HG02981 (cell line): ENCODE results near the gene SESN1.
A peak's percentile ranks its signal among the peaks of the same experiment; 100 is the strongest.

Experiments
- ATAC-seq: cut with Tn5 transposase; IDR thresholded peaks from one replicate; pipeline ENCODE4 v1.9.1; 2021; ENCODE audit warnings: mild to moderate bottlenecking, moderate library complexity; ENCODE audit not compliant: unreplicated experiment

Gene SESN1

DNA sequence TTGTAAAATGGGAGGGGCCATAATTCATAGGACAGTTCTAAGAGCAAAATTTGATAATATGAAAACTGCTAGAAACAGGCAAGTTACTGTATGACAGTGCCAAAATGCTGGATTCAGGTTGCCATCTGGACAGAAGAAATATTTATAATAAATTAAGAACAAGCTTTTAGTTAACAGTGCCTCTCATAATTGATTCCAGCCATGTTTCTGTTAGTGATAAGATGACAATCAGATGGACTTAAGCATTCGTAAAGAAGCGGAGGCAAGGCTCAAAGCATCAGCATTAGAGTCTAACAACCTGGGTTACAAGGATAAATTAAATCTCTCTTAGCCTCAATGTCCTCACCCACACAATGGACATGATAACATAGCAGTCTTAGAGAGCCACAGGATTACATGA lies 61.0 kb downstream of the SESN1 start:
- ATAC-seq: no peak

DNA sequence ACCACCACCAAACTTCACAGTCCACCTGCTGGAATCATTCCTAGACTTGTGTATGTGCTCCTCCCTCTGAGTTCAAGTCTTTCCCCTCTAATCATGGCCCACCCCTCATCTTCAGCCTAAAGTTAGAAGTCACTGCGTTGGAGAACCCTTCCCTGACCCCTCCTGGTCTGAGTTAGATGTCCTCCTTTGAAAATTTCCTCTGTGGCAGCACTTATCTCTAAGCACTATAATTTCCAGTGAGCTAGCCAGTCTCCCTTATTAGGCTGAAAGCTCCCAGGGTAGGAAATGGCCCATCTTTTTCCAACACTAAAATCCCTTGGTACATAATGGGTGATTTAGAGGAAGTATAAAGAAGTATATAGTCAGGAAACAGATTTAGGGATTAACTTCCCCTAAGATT lies 63.2 kb downstream of the SESN1 start:
- ATAC-seq: no peak

DNA sequence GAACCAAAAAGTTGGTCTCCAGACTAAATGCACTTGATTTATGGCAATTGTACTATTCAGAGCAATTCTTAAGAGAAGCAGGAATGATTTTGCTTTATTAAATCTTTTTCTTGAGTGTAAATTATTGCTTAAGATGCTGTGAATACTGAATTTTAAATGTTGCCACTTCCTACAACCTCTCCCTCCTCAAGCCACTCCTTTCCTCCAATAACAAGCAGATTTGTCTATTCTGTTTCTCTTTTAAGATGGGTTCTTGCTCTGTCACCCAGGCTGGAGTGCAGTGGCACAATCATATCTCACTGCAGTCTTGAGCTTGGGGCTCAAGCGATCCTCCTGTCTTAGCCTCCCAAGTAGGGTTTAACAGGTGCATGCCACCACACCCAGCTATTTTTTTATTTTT lies 65.3 kb downstream of the SESN1 start:
- ATAC-seq: no peak

DNA sequence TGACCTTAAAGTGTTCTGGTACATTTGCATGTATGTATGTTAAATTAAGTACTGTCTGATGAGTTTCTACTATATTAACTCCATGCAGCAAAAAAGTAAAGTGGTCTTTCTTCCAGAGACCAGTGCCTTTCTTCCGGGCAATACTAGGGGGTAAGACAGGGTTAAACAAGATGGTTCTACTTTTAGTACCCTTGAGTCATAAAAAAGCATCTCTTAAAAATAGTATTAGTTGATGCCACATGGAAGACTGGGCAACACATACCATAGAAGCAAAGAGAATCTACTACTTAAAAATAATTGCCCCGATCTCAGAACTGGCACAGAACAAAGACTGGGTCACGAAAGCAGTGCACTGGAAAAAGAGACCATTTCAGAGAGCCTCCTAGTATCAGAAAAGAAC lies 66.2 kb downstream of the SESN1 start:
- ATAC-seq: no peak

DNA sequence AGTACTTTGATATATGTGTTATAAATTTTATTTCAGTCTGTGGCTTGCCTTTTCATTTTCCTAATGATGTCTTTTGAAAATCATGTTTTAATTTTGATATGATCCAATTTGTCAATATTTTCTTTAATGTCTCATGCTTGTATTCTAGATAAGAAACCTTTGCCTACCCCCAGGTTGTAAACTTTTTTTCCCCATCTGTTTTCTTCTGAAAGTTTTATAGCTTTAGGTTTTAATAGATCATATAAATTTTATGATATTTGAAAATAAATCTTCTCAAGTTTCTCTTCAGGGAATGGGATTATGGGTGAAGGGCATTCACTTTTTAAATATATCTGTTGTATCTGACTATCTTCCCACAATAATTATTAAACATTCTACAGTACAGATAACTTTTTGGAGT lies 66.7 kb downstream of the SESN1 start:
- no peak for ATAC-seq

DNA sequence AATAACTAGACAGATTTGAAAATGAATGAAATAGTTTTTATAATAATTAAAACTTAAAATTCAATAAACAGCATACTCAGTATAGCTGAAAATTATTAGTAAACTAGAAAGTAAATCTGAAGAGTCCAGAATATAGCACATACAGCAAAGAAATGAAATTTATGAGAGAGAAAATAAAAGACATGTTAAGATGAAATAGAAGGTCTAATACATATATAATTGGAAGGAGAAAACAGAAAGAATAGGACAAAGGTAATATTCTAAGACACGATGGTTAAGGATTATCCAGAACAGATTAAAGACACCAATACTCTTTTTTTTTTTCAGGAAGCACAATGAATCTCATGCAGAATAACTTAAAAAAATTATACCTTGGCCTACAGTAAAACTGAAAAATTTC lies 69.0 kb downstream of the SESN1 start:
- ATAC-seq: no peak

DNA sequence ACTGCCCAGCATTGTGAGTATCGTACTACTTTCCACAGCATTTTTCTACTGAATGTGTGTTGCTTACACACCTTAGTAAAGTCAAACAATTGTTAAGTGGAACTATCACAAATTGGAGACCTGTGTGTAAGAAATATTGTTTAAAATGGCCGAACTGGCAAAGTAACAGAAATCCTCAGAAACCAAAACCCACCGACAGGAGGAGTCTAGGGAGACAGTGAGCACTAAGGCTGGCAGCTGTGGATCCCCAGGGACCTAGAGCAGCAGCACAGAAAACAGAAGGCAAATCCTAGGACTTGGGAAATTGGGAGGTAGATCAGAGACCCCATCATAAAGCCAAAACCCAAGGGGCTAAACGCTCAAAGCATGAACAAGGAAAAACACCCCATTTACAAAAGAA lies 69.9 kb downstream of the SESN1 start:
- ATAC-seq: no peak

DNA sequence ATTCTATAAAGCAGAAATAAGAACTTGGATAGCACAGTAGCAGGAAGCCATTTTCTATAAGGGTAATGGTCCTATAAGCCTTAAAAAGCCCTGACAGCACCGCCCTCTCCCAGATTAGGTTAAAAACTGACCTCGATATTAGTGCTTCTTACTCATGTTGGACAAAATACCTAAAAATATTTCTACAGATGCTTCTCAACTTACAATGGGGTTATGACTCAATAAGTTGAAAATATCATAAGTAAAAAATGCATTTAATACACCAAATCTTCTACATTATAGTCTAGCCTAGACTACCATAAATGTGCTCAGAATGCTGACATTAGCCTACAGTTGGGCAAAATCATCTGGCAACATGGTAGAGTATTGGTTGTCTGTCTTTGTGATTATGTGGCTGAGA lies 70.3 kb downstream of the SESN1 start:
- ATAC-seq: no peak

DNA sequence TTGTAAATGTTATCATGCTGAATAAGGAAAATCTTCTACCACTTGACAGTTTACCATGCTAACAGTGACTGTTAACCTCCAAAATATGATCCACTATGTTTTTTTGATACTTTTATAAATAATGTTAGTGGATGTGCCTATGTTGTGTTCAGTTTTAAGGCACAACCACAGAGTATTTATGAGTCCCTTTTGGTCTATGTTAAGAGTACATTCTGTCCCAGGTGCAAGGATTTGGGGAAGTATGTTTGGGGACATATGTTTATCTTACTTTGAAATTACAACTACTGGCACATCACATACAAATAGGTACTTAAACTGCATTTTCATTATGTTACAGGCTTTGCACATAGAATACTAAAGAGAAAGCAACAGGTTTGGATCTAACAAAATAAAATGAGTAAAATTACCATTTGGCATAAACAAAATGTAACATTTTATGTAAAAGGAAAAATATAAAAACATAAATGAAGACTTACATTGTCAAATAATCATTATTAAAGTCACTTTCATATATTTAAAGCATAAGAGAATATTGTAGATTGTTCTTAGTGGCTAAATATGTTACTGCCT lies 71.2 kb downstream of the SESN1 start:
- no peak for ATAC-seq

DNA sequence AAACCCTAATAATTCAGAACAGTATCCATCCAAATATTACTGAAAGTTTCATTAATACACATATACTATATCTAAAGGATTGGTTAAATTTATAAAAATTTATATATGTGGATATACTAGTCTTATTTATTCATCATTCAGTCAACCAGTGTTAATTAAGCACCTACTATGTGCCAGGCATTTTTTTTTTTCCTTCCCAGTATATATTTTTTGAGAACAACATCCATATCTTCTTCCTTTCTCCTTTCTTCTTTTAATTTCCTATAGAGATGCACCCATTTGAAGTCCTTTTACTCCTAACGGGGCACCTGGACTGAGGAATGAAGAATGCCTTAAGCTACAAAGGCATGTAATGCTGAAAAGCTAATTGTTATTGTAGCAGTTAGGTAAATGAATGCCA lies 72.8 kb downstream of the SESN1 start:
- no peak for ATAC-seq

DNA sequence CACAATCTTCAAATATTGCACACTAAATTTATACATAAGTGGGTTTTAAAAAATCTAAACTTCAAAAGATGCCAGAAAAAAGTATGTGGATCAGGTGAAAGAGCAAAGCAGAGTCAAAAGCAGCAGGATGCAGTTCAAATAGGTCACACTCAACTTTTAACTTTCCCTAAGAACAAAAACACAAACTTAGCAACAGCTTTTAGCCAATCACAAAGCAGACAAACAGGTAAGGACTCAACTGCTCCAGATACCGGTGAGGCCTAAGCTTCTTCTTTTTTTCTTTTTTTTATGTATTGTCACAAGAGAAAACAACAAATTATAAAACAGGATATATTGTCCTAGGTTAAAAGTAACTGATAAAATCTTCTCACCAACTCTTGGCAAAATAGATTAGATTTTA lies 74.7 kb downstream of the SESN1 start:
- no peak for ATAC-seq

DNA sequence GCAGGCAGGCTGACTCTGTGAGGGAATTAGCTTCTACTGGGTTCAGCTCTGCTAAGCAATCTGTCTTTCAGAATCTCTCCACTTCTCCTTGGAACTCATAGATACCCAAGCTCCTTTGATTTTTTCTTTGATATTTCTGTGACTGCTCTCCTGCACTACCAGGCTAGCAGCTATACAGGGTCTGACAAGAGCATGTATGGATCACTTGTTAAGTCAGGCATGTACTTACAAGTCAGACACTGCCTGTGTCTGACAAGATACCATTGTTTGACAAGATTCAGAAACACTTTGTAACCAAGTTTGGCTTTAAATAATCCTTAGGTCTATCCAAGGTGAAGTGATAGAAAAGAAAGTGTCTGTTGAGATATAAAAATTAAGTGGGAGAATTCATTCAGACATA lies 79.5 kb downstream of the SESN1 start:
- ATAC-seq: no peak

DNA sequence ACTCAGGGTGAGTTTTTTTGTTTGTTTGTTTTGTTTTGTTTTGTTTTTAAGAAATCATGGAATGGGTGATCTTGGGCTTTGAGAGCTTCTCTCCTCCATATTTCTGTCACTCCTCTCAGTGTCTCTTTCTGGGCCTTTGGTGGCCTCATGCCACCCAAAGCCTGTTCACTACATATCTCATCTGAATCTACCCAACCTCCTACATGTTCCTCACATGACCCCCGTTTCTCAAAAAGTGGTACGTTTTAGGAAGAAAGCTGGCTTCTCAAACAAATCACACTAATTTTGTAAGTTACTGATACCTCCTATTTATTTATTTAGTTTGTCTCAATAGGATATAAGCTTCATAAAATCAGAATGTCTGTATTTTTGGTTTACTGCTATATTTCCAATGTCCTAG lies 80.0 kb downstream of the SESN1 start:
- no peak for ATAC-seq

DNA sequence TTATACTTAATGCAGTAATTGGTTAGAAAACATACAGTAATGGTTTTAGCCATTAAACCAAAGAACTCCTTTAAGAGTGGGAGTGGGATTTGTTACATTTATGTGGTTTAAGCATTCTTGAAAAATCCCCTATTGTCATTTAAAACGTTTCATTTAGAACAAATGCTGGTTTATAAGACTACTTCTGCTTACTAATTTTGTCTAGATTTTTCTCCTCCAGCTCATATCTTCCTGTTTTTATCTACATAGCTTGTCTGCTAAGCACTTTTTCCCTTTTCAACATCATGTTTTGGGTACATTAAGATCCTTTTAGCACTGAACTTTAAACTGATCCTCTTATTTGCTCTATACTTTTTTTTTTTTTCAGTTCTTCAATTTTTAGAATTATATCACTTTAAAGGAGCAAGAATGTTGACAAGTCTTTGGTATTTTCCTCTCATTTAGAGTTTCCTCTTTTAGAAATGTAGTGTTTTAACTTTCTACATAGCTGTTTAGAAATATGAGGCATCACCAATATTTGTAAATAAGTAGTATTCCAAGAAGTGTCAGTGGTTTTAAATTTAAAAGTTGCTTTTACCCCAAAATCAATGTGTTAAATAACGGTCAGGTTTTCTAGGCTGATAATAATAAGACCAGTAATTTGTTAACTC lies 80.9 kb downstream of the SESN1 start:
- no peak for ATAC-seq

DNA sequence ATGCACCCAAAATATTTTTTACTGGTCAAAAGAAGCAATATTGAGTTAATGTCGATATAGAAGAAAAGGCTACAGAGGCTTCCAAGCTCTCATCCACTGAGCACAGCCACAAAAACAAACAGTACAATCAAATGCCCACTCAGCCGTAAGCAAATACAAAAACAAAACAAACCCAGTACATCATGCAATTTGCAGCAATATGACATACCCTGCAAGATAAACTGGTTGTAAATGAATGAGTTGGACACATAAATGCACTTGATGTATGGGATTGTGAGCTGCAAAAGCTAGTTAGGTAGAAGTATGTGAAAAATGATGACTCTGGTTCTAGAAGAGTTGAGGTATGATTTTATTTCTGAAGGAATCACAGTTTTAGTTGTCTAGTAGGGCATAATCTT lies 83.9 kb downstream of the SESN1 start:
- no peak for ATAC-seq

DNA sequence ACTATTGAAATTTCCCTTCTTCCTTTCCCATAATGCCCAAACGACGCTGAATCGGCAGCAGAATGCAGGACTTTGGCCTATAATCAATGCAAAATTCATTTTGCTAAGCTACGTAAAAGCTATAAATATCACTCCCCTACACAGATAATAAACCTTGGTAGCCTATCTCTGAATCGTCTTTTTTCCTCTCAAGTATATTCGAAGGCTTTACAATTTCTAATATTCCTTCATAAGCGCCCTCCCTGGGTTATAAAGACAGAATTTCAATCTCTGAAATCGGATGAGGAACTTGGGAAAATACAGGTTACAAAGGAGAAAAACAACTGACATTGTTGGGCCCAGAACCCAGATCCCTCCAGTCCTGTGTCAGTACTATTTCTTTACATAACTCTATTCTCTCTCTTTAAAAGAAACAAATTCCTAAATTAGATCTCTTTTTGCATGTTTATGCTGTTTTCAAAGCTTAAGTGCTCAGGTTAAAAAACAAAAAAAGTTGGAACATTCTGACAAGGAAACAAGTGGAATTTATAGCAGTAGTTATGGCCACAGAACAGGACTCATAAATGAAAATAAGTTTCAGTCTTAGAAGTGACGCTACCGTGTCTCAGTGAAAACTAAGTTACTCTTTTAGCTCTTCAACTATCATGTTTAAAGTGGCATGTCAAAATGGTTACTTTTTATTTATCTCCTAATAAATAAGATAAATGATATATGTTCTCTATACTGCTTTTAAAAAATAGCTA lies 84.5 kb downstream of the SESN1 start:
- no peak for ATAC-seq

DNA sequence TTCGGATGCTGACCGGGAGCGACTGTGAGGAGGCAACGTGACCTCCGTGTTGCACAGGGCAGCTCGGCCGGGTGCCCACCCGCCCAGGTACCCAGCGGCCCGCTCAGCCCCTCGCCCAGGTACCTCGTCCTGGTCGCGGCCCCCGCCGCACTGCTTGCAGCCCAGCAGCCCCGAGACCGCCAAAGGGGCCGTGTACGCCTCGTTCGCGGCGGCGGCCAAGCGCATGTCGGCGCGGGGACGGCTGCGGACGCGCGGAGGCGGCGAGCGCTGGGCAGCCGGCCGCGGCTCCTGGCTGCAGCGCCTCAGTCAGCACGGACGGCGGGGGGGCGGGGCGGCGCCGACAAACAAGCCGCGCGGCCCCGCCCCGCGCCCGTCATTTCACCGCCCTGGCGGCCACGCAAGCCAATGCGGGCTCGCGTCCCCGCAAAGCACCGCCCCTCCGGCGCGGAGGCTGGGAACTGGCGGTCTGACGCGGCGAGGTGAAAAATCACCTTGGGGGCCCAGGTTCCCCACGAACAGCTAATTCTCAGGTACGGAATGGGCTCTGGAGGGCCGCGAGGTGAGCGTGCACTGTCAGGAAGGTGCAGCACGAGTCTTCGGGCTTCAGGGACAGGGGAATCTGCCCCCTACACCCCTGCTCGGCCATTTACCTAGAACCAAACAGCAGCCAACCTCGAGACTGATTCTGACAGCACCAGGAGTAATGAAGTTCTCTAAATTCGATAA lies 85.2 kb downstream of the SESN1 start:
- peak; percentile 92 for ATAC-seq

DNA sequence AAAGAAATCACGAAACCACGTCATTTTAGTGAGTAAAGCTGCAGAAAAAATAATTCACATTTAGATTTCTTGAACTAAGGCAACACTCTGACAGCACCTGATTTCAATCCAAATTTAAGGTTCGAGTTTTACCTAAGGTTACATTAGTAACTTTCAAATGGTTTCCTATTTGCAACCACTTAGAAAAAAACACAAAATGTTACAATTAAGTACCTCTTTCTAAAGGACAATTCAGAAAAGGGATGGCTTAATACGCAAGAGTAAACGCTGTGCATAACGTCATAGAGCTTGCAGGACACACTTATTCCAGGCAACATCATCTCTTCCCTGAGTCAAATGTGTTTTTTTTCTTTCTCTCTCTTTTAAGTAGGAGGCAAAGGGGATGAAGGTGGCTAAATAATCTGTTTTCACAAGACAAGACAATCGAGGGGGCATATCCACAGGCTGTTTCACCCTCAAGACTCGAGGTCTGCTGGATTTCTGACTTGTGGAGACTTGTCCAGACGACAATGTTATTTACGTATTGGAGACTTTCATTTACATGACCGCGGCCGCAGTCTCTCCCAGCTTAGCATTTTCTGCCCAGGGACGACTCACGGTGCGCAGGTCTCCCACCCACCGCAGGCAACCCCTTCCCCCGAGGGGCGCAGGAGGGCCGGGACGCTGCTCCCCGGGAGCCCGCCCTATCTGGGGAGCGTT lies 86.0 kb downstream of the SESN1 start:
- ATAC-seq: no peak

DNA sequence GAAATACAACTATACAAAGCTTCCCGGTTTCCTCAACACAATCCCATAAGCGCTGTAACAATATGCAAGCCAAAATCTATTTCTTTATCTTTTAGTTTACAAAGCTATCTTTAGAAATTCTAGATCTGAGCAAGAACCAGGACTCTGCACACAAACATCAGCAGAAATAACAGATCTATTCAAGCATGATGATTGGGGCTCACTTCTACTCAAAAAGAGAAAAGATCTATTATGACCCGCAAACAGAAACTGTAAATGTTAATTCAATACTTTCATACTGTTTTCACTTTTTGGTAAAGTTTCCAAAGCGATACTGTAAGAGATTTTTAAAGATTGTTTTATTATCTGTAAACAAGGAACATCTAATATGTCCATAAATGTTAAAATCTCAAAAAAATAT lies 86.6 kb downstream of the SESN1 start:
- ATAC-seq: no peak

DNA sequence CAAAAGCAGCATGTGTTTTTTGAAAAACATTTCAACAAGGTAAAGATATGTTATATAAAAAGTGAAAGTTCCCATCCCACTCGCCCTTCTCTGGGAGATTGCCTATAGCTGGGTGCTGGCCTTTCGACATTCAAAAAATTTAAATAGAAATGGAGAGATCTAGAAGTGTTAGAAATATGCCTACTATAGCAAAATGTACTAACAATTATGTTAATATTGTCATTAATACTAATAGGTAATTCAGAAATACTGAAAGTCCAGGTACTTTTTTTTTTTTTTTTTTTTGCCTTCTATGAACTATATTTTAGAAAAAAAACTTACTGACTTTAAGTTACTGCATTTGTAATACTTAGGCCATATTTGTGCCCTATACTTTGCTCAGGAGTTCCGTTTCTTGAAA lies 87.1 kb downstream of the SESN1 start:
- ATAC-seq: no peak

DNA sequence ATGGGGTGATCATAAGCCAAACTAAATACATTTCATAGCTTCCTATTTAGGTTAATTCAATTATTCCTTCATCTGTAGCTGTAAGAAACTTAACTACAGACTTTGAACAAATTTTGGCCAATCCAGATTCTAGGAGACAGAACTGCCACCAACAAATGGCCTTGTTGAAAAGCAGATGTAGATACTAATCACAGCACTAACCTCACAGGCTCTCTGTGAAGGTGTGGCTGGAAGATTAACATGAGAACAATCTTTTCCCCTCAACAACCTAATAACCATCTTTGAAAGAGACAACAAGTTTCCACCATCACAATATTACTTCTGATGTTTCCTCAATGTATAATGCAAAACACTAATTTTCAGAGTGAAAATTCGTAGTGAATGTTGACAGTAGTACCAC lies 87.8 kb downstream of the SESN1 start:
- no peak for ATAC-seq
